ENCODE measurements around the gene STYX.
"Not testable (repeated sequence)": the region's sequence is repeated elsewhere in the genome, so short reads cannot be mapped to it uniquely, and the experiment has no call there.

GRCh38 chr14:52762923-52763322, 33.0 kb downstream of the STYX start:
- not testable (repeated sequence) for TF ChIP-seq POLR2A (IDR thresholded peaks at IDR 0.05); CTCF (IDR thresholded peaks at IDR 0.05); EP300 (IDR thresholded peaks at IDR 0.05; ENCODE audit: low read depth)

Data from transverse colon (tissue), 3 donors.